ENCODE data around the gene METTL27. TPM values are rescaled to one million over a fixed set of nuclear protein-coding genes. Genes with fewer than 3 reads are reported as not detected.

METTL27 gene
- total and polyA plus RNA-seq, 9 of the 15 experiments (the other 6 are each of a cell fraction or from before 2014, with no cell fraction given) = 0.08 to 0.82 (median 0.33) TPM; not detected in 4

DNA sequence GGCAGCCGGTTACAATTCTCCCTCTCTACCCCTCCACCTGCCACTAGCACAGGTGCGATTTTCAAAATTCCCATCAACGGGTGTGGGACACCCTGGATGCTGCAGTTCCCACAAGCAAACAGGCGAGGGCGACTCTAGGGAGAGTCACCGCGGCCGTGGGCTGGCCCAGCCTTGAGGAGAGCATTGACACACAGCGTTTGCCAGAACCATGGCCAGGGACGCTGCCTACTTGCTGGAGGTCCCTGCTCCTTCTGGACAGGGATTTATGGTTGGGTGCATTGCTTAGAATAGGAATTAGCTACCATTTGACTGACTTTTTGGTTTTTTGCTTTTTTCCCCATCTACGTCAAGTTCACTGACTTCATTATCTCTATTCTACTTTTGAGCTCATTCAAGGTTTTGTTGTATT lies 30.6 kb downstream of the METTL27 start (continued):
- TF ChIP-seq RAD21 (CRISPR knock-in tag; conservative IDR thresholded peaks at IDR 0.05 in 1 of 2, IDR thresholded peaks at IDR 0.05 in 1 of 2) = peak; percentile 58 to 88
- 0 out of 2 replicates have a peak, but pooled peaks have one; percentile 48 for TF ChIP-seq NBN (IDR thresholded peaks at IDR 0.05; ENCODE audit: low read depth)
- TF ChIP-seq ZNF431 (CRISPR knock-in tag; IDR thresholded peaks at IDR 0.05) = no peak
- TF ChIP-seq, protein P1, sequence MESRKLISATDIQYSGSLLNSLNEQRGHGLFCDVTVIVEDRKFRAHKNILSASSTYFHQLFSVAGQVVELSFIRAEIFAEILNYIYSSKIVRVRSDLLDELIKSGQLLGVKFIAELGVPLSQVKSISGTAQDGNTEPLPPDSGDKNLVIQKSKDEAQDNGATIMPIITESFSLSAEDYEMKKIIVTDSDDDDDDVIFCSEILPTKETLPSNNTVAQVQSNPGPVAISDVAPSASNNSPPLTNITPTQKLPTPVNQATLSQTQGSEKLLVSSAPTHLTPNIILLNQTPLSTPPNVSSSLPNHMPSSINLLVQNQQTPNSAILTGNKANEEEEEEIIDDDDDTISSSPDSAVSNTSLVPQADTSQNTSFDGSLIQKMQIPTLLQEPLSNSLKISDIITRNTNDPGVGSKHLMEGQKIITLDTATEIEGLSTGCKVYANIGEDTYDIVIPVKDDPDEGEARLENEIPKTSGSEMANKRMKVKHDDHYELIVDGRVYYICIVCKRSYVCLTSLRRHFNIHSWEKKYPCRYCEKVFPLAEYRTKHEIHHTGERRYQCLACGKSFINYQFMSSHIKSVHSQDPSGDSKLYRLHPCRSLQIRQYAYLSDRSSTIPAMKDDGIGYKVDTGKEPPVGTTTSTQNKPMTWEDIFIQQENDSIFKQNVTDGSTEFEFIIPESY (CRISPR knock-in tag; IDR thresholded peaks at IDR 0.05) = no peak
- no peak for TF ChIP-seq EP400 (IDR thresholded peaks at IDR 0.05)
- TF ChIP-seq SIN3A (IDR thresholded peaks at IDR 0.05; ENCODE audit: borderline replicate concordance in 2 of 2, control insufficient read depth in 1 of 2, low read depth in 2 of 2, low read length in 2 of 2) = no peak

DNA sequence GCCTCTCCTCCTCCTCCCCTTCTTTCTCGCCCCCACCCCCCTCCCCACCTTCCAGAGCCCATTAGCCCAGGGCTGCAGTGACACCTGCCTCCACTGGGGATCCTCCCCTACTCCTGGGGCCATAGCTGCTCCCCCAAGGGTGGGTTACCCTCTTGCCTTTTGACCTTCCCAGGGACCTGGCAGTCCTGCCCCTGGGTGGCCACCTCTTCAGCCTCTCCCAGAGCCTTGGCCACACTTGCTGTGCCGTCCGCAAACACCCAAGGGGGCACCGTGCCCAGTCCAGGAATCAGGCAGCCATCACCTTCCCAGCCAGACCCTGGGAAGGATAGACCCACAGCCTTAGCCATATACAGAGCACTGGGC lies 31.3 kb downstream of the METTL27 start:
- no peak overlapping the region for H3K9ac ChIP-seq (ENCODE audit: insufficient read depth in 1 of 2, low read depth in 2 of 2, low read length in 2 of 2)
- TF ChIP-seq RNF2 (IDR thresholded peaks at IDR 0.05) (no peak), KDM1A (IDR thresholded peaks at IDR 0.05) (no peak), BCL6 (CRISPR knock-in tag; IDR thresholded peaks at IDR 0.05) (no peak)
- TF ChIP-seq, protein P2, sequence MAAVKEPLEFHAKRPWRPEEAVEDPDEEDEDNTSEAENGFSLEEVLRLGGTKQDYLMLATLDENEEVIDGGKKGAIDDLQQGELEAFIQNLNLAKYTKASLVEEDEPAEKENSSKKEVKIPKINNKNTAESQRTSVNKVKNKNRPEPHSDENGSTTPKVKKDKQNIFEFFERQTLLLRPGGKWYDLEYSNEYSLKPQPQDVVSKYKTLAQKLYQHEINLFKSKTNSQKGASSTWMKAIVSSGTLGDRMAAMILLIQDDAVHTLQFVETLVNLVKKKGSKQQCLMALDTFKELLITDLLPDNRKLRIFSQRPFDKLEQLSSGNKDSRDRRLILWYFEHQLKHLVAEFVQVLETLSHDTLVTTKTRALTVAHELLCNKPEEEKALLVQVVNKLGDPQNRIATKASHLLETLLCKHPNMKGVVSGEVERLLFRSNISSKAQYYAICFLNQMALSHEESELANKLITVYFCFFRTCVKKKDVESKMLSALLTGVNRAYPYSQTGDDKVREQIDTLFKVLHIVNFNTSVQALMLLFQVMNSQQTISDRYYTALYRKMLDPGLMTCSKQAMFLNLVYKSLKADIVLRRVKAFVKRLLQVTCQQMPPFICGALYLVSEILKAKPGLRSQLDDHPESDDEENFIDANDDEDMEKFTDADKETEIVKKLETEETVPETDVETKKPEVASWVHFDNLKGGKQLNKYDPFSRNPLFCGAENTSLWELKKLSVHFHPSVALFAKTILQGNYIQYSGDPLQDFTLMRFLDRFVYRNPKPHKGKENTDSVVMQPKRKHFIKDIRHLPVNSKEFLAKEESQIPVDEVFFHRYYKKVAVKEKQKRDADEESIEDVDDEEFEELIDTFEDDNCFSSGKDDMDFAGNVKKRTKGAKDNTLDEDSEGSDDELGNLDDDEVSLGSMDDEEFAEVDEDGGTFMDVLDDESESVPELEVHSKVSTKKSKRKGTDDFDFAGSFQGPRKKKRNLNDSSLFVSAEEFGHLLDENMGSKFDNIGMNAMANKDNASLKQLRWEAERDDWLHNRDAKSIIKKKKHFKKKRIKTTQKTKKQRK (IDR thresholded peaks at IDR 0.05; ENCODE audit: borderline replicate concordance, low read depth, low read length) = no peak
- TF ChIP-seq, protein P3, sequence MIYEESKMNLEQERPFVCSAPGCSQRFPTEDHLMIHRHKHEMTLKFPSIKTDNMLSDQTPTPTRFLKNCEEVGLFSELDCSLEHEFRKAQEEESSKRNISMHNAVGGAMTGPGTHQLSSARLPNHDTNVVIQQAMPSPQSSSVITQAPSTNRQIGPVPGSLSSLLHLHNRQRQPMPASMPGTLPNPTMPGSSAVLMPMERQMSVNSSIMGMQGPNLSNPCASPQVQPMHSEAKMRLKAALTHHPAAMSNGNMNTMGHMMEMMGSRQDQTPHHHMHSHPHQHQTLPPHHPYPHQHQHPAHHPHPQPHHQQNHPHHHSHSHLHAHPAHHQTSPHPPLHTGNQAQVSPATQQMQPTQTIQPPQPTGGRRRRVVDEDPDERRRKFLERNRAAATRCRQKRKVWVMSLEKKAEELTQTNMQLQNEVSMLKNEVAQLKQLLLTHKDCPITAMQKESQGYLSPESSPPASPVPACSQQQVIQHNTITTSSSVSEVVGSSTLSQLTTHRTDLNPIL (CRISPR knock-in tag; IDR thresholded peaks at IDR 0.05) = no peak
- TF ChIP-seq, protein P4, sequence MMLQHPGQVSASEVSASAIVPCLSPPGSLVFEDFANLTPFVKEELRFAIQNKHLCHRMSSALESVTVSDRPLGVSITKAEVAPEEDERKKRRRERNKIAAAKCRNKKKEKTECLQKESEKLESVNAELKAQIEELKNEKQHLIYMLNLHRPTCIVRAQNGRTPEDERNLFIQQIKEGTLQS (IDR thresholded peaks at IDR 0.05) = no peak
- TF ChIP-seq, protein P4 (CRISPR knock-in tag; conservative IDR thresholded peaks at IDR 0.05) = no peak
- H3K9me1 ChIP-seq (ENCODE audit: control insufficient read depth, insufficient read depth, low read length) = no peaks in the 10 kb centered on the region
- no peak overlapping the region for H3K27ac ChIP-seq (ENCODE audit: extremely low read depth, low read depth, low read length)
- no peaks in the 10 kb centered on the region for H3K9me3 ChIP-seq (replicated peaks; ENCODE audit: control insufficient read depth, insufficient read depth, low read depth, low read length)
- in situ Hi-C loops (cut with MboI) = no loop called here
- H3K27me3 ChIP-seq (ENCODE audit: control insufficient read depth in 2 of 2, insufficient read depth in 2 of 2, low read length in 2 of 2) = no peaks in the 10 kb centered on the region
- intact Hi-C loops (cut with micrococcal nuclease) = loop anchor here (1.0 kb wide), 1 partner anchor 44 kb away; no protein-coding TSS in a partner anchor
- ChIA-PET POLR2A (no interaction called here), CTCF (ENCODE audit: low intra/inter-chr PET ratio) (interaction anchor here (2.1 kb wide), 1 partner anchor 44 kb away, joined by 19 read pairs; no protein-coding TSS in a partner anchor)
- peaks cover 0 to 10% of the 10 kb centered on the region in 2 experiments; a peak in 2 of 5 replicates for H3K4me1 ChIP-seq (replicated peaks in 1 of 2; ENCODE audit: control insufficient read depth in 2 of 2, insufficient read depth in 2 of 2, low read length in 2 of 2)
- no peaks in the 10 kb centered on the region for H3K36me3 ChIP-seq (ENCODE audit: control insufficient read depth, insufficient read depth, low read length)
- WGBS (ENCODE audit: insufficient coverage, low coverage, missing lambda C conversion rate) = 64% methylated on average over 3 of the region's 4 CpGs
- H3K79me2 ChIP-seq (ENCODE audit: control insufficient read depth, insufficient read depth, low read length) = no peaks in the 10 kb centered on the region
- no peak overlapping the region for H3K4me3 ChIP-seq
- DNase-seq (ENCODE audit: extremely low read depth in 1 of 4, low spot score in 3 of 4) (peak in 1 of 4 experiments; percentile 20), ATAC-seq (0 out of 3 replicates have a peak, but pooled peaks have one; percentile 26), FAIRE-seq (no peak)
- H4K20me1 ChIP-seq (replicated peaks; ENCODE audit: control insufficient read depth, insufficient read depth, low read length) = no peaks in the 10 kb centered on the region
- BruUV-seq (replicated peaks) = no TSS peak
- no peak overlapping the region for H2AFZ ChIP-seq (ENCODE audit: low read depth, low read length)
- H3K4me2 ChIP-seq (ENCODE audit: insufficient read depth, low read length) = no peak overlapping the region
